ENCODE results near the gene CLCN7. TPM values are rescaled to one million over a fixed set of nuclear protein-coding genes. Genes with fewer than 3 reads are reported as not detected.

The CLCN7 gene
- total and polyA plus RNA-seq, 2 of the 13 experiments (the other 11 are each of a cell fraction or from before 2014, with no cell fraction given), result 24.6 to 25.1 TPM

GRCh38 chr16:1474796-1475551, at the start of gene CLCN7 (continued):
- TF ChIP-seq ZNF337 (CRISPR knock-in tag; IDR thresholded peaks at IDR 0.05; ENCODE audit: borderline replicate concordance, low read depth) (no peak), ZNF441 (CRISPR knock-in tag; IDR thresholded peaks at IDR 0.05; ENCODE audit: borderline replicate concordance) (peak; percentile 71; the same call in 1 of the 2 replicates), ZNF468 (CRISPR knock-in tag; IDR thresholded peaks at IDR 0.05) (peak; percentile 90; the same call in 1 of the 2 replicates), ZFP82 (CRISPR knock-in tag; IDR thresholded peaks at IDR 0.05; ENCODE audit: borderline replicate concordance) (peak; percentile 98; the same call in 1 of the 2 replicates), KMT2B (CRISPR knock-in tag; IDR thresholded peaks at IDR 0.05) (peak; percentile 90), E2F1 (CRISPR knock-in tag; IDR thresholded peaks at IDR 0.05) (no peak; the same call in 1 of the 2 replicates), ZNF572 (CRISPR knock-in tag; IDR thresholded peaks at IDR 0.05) (no peak), MBNL3 (CRISPR knock-in tag; conservative IDR thresholded peaks at IDR 0.05) (no peak), PHF21A (CRISPR knock-in tag; IDR thresholded peaks at IDR 0.05) (no peak), CBX1 (IDR thresholded peaks at IDR 0.05; ENCODE audit: low read depth) (peak; percentile 28), ZNF670 (CRISPR knock-in tag; IDR thresholded peaks at IDR 0.05; ENCODE audit: borderline replicate concordance) (peak; percentile 72; the same call in 1 of the 2 replicates), HNRNPH1 (optimal IDR thresholded peaks at IDR 0.05; ENCODE audit: low read depth, low read length) (no peak), ISX (CRISPR knock-in tag; conservative IDR thresholded peaks at IDR 0.05) (peak; percentile 50; the same call in 1 of the 2 replicates), ZBTB14 (CRISPR knock-in tag; IDR thresholded peaks at IDR 0.05) (peak; percentile 68), NR1H2 (CRISPR knock-in tag; IDR thresholded peaks at IDR 0.05; ENCODE audit: borderline replicate concordance, low read depth) (peak; percentile 85), DR1 (CRISPR knock-in tag; IDR thresholded peaks at IDR 0.05) (peak; percentile 87; the same call in 1 of the 2 replicates), MED8 (CRISPR knock-in tag; IDR thresholded peaks at IDR 0.05; ENCODE audit: insufficient replicate concordance) (peak; percentile 53), ATF7-NPFF (CRISPR knock-in tag; IDR thresholded peaks at IDR 0.05; ENCODE audit: low read depth) (peak; percentile 98), GTF2F1 (IDR thresholded peaks at IDR 0.05; ENCODE audit: low read length) (no peak), ZNF781 (CRISPR knock-in tag; IDR thresholded peaks at IDR 0.05; ENCODE audit: borderline replicate concordance, not compliant biosample characterization) (no peak), ZMYM2 (CRISPR knock-in tag; IDR thresholded peaks at IDR 0.05) (no peak), ZNF644 (CRISPR knock-in tag; IDR thresholded peaks at IDR 0.05; ENCODE audit: low read depth) (no peak)
- TF ChIP-seq, protein P1, sequence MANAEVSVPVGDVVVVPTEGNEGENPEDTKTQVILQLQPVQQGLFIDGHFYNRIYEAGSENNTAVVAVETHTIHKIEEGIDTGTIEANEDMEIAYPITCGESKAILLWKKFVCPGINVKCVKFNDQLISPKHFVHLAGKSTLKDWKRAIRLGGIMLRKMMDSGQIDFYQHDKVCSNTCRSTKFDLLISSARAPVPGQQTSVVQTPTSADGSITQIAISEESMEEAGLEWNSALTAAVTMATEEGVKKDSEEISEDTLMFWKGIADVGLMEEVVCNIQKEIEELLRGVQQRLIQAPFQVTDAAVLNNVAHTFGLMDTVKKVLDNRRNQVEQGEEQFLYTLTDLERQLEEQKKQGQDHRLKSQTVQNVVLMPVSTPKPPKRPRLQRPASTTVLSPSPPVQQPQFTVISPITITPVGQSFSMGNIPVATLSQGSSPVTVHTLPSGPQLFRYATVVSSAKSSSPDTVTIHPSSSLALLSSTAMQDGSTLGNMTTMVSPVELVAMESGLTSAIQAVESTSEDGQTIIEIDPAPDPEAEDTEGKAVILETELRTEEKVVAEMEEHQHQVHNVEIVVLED (CRISPR knock-in tag; IDR thresholded peaks at IDR 0.05; ENCODE audit: borderline replicate concordance), result peak; percentile 94
- TF ChIP-seq, protein P2, sequence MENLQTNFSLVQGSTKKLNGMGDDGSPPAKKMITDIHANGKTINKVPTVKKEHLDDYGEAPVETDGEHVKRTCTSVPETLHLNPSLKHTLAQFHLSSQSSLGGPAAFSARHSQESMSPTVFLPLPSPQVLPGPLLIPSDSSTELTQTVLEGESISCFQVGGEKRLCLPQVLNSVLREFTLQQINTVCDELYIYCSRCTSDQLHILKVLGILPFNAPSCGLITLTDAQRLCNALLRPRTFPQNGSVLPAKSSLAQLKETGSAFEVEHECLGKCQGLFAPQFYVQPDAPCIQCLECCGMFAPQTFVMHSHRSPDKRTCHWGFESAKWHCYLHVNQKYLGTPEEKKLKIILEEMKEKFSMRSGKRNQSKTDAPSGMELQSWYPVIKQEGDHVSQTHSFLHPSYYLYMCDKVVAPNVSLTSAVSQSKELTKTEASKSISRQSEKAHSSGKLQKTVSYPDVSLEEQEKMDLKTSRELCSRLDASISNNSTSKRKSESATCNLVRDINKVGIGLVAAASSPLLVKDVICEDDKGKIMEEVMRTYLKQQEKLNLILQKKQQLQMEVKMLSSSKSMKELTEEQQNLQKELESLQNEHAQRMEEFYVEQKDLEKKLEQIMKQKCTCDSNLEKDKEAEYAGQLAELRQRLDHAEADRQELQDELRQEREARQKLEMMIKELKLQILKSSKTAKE (CRISPR knock-in tag; IDR thresholded peaks at IDR 0.05; ENCODE audit: borderline replicate concordance), result no peak
